IPS DF 4.7 (cell line): Measurements from ENCODE around the gene EVA1C.
"Not testable (repeated sequence)": the region's sequence is repeated elsewhere in the genome, so short reads cannot be mapped to it uniquely, and the experiment has no call there.

ENCODE experiments used
- DNase-seq: peaks from one replicate; pipeline ENCODE4 v3.0.0-alpha.2; 2013; ENCODE audit warnings: low spot score; ENCODE audit errors: extremely low read depth

The EVA1C gene

DNA sequence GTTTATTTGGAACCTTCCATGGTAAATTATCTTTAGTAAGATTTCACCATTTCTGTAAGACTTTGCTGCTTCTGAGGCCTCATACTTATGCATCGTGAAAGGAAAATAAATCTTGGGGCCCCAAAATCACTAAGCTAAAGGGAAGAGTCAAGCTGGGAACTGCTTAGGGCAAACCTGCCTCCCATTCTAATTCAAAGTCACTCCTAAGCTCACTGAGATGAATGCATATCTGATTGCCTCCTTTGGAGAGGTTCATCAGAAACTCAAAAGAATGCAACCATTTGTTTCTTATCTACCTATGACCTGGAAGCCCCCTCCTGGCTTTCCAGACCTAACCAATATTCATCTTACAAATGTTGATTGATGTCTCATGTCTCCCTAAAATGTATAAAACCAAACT lies 149.0 kb downstream of the EVA1C start:
- DNase-seq = not testable (repeated sequence)

DNA sequence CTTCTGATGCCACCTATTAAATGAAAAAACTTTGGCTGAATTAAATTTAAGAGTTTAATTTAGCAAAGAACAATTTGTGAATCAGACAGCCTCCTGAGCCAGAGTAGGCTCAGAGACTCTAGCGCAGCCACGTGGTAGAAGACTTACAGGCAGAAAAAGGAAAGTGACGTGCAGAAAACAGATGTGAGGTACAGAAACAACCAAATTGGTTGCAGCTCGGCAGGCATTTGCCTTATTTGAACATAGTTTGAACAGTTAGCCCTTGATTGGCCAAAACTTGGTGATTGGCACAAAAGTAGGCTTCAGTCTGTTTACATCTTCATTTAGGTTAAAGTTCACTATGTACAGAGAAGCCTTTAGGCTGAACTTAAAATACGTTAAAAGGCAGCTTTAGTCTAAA lies 149.9 kb downstream of the EVA1C start:
- DNase-seq = no peak

DNA sequence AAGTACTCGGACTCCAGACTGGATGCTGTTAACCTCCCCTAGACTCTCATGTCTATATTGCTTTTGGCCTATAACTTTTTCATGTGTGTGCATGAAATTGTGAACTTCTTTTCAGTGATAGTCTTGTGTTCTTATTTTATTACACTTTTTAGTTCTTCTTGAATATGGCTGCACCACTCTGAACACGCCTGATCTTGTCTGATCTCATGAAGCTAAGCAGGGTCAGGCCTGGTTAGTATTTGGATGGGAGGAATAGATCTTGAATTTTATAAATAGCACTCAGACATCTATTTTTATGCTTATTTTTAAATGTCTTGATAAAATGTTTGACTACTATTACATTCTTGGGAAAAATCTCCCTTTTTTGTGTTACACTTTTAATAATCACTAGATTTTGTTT lies 150.4 kb downstream of the EVA1C start:
- no peak for DNase-seq
